Mesenteric fat pad (tissue), 1 donor: Measurements from ENCODE around the gene PPHLN1. TPM values are rescaled to one million over a fixed set of nuclear protein-coding genes. Genes with fewer than 3 reads are reported as not detected.

Experiments
- DNase-seq: peaks from one replicate; pipeline ENCODE4 v3.0.0-alpha.2; 2020; ENCODE audit warnings: low spot score
- total RNA-seq: library from RNA; stranded (reverse); fragmentation: NEBNext Ultra II Directional; extraction: Animal tissue kit (Norgen Biotek cat#: 25700); gene quantifications from one replicate; pipeline ENCODE4 v1.2.1, GENCODE V29; 2021
- donor health status: DM: yes; HTN: yes; CAD: no.

Gene PPHLN1
- total RNA-seq, 1 donor from 2014 or later = 39.6 TPM

DNA sequence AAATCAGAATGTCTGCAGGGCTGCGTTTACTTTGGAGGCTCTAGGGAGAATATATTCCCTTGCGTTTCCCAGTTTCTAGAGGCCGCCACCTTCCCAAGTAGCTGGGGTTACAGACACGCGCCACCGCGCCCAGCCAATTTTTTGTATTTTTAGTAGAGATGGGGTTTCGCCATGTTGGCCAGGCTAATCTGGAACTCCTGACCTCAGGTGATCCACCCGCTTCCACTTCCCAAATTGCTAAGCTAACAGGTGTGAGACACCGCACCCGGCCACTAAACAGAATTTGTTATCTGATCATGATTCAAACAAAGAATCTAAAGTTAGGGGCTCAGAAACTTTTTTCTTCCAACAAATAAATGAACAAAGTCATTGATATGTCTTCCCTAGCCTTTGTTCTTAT is 114.6 kb downstream of the PPHLN1 start:
- no peak for DNase-seq

DNA sequence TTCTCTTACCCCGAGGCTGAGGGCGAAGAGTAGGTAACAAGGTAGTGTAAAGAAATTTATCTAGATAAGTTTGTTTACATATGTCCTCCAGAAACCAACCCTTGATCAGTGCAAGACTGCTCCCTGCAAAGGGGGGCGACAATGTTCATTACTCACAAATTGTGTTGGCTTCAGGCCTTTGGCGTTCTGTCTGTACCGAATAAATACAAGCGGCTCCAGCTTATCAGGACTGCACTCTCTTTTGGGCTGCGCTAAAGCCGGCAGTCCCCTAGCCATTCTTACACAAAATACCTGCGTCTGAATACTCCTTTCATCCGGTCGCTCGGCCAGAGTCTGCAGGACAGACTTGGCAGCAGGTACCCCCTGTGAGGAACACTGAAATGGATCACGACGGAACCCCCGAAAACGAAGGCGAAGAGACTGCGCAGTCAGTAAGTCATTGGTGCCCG is 116.4 kb downstream of the PPHLN1 start:
- DNase-seq = no peak

- no peak for DNase-seq
These were observed 116.9 kb downstream of the PPHLN1 start for GRCh38 chr12:42442888-42443287.

GRCh38 chr12:42444192-42444943 is 118.4 kb downstream of the PPHLN1 start:
- no peak for DNase-seq

DNA sequence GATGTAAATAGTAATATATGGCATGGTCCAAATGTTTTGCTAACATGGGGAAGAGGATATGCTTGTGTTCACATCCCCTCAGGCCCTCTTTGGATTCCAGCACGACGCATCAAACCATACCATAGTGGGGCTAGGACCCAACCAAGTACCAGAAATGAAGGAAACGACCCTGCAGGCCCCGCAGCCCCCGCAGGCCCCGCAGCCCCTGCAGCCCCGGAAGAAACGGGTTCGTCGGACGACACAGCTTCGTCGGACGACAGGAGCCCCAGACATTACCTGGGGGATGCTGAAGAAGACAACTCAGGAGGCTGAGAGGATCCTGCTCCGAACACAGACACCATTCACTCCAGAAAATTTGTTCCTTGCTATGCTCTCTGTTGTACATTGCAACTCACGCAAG is 119.9 kb downstream of the PPHLN1 start:
- DNase-seq = no peak

DNA sequence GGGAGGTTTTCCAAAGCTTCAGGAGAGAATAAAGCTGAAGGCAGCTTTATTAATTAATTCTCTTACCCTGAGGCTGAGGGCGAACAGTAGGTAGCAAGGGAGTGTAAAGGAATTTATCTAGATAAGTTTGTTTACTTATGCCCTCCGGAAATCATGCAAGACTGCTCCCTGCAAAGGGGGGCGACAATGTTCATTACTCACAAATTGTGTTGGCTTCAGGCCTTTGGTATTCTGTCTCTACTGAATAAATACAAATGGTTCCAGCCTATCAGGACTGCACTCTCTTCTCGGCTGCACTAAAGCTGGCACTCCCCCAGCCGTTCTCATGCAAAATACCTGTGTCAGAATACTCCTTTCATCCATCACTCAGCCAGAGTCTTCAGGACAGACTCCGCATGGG is 120.8 kb downstream of the PPHLN1 start:
- no peak for DNase-seq

GRCh38 chr12:42447371-42447786 is 121.4 kb downstream of the PPHLN1 start:
- no peak for DNase-seq

GRCh38 chr12:42448841-42449240 is 122.9 kb downstream of the PPHLN1 start:
- no peak for DNase-seq

GRCh38 chr12:42450248-42450647 is 124.3 kb downstream of the PPHLN1 start:
- DNase-seq = no peak

DNA sequence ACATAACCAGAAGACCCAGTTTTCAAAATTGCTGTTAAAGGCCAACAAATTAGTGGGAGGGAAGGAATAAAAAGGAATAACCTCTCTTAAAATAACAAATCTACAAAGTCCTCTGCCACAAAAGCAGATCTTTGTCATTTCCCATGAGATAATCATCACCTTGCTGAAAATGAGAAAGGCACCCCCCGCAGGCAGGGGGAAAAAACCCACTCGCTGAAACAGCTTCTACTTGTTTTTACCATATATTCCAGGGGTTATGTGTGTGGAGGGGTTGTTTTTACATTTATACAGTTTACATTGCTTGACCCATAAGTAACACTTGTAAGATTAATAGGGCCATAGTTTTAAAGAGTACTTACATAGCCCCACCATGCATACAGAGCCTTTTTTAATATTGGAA is 132.6 kb downstream of the PPHLN1 start:
- DNase-seq = no peak

DNA sequence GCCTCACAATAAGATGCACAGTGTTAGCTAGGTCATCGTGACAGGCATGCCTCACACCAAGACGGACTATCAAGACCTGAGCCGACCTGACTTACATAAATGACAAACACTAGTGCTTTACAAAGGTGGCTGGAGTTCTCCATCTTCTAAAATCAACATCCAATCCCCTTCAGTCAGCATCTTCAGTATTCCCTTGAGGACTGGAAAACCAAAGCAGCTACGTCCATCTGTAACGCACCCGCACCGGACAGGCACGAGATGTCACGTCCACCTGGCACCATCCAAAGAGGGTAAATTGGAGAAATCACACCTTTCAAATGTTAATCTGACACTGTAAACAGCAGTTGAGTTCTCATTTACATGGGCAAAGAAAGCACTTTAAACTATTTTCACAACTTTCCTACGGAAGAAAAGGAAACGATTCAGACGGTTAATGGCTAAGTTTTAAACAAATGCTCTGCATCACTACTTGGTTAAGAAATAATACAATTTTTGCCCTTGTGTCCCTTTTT is 133.4 kb downstream of the PPHLN1 start:
- DNase-seq = no peak

DNA sequence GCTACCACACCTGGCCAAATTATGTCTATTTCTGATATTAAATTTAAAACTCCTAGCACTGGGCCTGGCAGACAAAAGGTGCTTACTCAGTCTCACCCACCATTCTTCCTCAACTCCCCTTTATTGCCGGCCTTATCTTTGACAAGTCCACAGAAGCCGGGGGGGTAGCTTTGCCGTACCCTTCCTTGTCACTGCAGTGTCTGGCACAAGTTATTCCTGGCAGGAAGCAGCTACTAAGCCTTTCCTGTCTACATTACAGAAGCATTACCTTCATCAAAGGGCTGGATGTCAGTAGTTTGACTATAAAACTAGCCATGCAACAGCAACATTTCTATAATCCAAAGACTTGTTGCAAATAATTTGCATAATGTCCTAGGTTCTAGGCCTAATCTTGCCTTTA is 136.5 kb downstream of the PPHLN1 start:
- DNase-seq = no peak

DNA sequence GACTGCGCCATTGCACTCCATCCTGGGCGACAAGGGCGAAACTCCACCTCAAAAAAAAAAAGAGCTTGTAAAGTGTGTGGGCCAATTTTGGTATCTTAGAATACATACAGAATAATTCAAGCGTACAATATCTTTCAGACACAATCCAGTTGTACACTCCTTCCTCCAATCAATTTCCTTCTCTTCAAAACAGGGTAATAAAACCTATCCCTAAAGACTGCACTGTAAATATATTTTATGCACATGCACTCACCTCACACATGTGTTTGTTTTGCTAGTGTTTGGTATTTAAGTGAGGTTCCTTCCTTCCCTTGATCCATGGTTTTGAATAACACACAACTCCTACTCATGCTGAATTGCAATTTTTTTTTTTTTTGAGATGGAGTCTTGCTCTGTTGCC is 137.7 kb downstream of the PPHLN1 start:
- DNase-seq = no peak

DNA sequence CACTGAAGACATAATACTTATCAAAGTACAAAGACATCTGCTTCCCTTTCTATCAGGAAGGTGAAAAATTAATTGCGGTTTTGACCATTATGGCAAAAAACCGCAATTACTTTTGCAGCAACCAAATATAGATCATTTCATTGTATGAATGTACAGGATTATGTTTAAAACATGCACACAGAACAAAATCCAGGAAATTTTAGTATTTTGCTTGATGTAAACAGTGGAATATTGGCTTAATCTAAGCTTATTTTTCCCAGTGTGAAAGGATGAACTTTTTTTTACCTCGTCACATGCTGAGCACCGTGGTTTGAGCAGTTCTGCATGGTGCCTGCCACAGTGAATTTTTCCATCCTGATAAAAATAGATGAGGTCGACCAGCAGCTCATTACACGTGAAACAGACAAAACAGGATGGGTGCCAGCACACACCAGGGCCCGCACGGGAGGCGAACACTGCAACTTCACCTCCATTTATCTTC is 142.4 kb downstream of the PPHLN1 start:
- DNase-seq = no peak

DNA sequence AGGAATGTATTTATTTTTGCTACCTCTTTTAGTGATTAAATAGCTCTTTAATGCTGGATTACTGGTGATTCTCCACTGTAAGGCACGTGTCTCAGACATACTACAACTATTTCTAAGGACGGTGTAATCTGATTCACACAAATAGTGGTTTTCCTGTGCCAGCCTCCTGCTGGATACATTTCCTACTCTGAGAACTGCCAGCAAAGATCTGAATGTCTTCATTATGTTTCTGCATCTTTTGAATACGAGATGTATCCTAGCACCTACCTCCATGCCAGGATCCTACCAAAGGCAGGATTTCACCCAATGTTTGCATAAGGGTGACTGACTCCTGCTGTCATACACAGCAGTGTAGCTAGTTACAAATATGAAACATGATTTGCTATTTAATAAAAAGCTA is 143.0 kb downstream of the PPHLN1 start:
- no peak for DNase-seq

DNA sequence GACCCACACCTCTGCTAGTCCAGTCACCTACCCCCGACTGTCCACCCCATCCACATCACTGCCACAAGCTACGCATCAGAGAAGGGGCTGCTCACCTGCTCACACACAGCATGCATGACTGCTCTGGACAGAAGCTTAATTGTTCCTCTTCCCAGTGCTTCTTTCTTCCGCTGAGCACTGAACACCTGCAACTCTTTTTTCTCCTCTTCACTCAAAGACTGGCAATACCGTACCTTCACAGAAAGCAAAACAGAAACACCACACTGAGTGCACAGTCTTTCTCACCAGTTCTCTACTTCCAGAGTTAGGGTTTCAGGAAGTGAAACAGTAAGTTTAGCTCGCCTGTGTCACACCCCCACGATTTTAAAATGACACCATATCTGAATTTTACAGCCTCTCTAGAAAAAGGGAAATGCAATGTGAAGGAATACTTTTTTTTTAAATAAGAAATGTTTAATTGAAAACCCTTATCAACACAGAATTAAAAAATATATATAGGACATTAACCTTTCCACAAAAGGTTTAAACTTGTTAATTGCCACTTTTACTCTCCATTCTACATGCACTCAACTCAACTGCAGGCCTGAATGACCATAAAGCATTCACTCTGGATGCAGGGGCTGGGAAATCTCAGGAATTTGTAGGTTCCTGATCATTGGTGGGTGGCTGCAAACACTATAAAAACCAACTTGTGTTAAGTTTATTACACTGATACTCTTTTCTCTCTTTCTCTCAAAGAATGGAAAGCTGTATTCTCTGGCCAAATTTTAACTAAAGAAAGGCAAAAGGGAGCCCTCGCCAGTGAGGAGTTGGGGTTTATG is 143.6 kb downstream of the PPHLN1 start:
- no peak for DNase-seq

DNA sequence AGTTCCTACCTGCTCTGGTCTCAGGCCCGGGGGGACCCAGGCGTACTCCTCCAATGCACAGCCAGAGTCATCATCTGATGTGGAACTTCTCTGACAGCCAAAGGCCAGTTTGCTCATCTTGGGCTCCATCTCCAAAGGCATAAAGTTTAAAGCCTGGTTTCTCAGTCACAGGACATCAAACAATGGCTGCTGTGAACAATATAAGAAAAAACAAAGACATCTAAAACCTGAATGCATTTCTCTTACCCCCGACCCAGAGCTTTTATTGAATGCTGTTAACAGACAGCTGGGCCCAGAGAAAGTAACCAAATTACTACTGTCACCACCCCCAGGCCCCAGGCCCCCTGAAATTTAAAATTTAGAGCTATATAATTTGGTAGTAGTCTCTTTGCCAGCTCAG is 146.4 kb downstream of the PPHLN1 start:
- DNase-seq = no peak

- no peak for DNase-seq
These were observed 147.2 kb downstream of the PPHLN1 start for GRCh38 chr12:42473130-42473529.

DNA sequence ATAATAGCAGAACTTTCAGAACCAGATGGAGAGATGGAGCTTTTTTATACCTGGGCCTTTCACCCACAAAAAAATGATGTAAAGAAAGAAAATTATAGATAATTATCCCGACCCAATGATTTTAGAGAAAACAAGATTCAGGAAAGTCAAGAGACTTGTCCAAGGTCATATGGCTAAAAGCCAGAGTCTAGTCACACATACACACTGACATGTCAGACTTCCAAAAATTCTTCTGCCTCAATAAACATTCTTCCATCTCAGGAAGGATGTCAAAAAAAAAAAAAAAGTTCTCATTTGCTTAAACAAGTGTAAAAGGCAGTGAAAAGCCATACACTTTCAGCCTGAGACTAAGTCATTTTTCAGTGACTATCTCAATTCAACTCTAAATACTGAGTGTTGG is 147.6 kb downstream of the PPHLN1 start:
- no peak for DNase-seq

DNA sequence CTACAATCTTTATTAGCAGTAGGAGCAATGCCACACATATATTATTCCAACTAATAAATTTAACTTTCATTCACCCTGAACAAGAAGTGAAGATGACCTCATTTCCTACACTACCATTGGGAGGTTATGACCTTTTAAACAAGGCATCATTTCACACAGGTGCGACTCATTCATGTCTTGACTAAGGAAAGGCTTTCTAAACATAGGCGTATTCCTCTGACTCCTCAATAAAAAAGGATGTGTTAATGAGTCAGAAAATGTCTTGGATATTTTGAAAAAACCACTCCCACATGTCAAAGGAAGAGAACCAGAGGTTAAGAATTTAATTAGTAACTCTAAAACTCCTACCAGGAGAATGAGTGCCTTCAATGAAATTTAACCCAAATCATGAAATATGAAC is 148.4 kb downstream of the PPHLN1 start:
- DNase-seq = no peak

DNA sequence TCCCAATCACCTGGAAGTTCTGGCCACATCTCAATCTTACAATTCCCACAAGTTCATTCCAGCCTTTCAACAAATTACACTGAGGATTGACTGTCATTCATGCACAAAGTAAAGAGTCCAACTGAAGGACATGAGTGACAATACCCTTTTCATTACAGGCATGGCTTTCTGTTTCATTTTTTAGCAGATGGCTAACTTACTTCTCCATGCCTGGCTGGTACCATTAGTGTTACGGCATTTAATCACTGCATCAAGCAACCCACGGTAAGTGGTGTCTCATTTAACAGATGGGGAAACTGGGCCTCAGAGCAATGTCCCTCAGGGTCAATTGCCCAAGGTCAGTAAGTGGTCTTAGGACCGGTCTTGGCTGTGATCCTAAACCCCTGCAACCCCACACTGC is 149.1 kb downstream of the PPHLN1 start:
- no peak for DNase-seq

GRCh38 chr12:42477941-42478340 is 152.0 kb downstream of the PPHLN1 start:
- DNase-seq = no peak
